RWPE2 (cell line): ENCODE measurements around the gene TRMT61A.

ENCODE experiments used
- ATAC-seq: fragments of 200-7000 bp; cut with Tn5 transposase; 3 replicates; pipeline ENCODE4 v1.9.1; 2021; ENCODE audit warnings: low read depth
- DNase-seq: peaks from one replicate; pipeline ENCODE4 v3.0.0-alpha.2; 2020; ENCODE audit warnings: low spot score
- H3K27ac ChIP-seq: fragments of 450-650 bp; 2 replicates; pipeline ENCODE4 v1.5.1; 2017; ENCODE audit warnings: mild to moderate bottlenecking; ENCODE audit not compliant: poor library complexity, severe bottlenecking
- H3K27me3 ChIP-seq: fragments of 250-450 bp; sonication (Bioruptor Pico); 2 replicates; pipeline ENCODE4 v1.5.1; 2021; ENCODE audit warnings: mild to moderate bottlenecking, moderate library complexity; ENCODE audit not compliant: insufficient read depth, poor library complexity, severe bottlenecking
- H3K36me3 ChIP-seq: fragments of 250-450 bp; sonication (Bioruptor Pico); 2 replicates; pipeline ENCODE4 v1.5.1; 2020; ENCODE audit warnings: low read depth, mild to moderate bottlenecking, moderate library complexity
- H3K4me1 ChIP-seq: fragments of 250-450 bp; sonication (Bioruptor Pico); 2 replicates; pipeline ENCODE4 v1.5.1; 2021; ENCODE audit warnings: mild to moderate bottlenecking, moderate library complexity; ENCODE audit not compliant: insufficient read depth, poor library complexity, severe bottlenecking
- H3K4me3 ChIP-seq: fragments of 250-450 bp; sonication (Bioruptor Pico); 2 replicates; pipeline ENCODE4 v1.5.1; 2021; ENCODE audit warnings: mild to moderate bottlenecking, moderate library complexity; ENCODE audit not compliant: severe bottlenecking
- H3K9me3 ChIP-seq: fragments of 250-450 bp; sonication (Bioruptor Pico); 2 replicates; pipeline ENCODE4 v1.5.1; 2021; ENCODE audit warnings: mild to moderate bottlenecking, moderate library complexity; ENCODE audit not compliant: severe bottlenecking
- TF ChIP-seq, protein P1 (sequence below): fragments of 450-650 bp; IDR thresholded peaks from one replicate; pipeline ENCODE4 v1.5.1; 2017; ENCODE audit warnings: mild to moderate bottlenecking, moderate library complexity; ENCODE audit not compliant: poor library complexity, severe bottlenecking

Gene TRMT61A

DNA sequence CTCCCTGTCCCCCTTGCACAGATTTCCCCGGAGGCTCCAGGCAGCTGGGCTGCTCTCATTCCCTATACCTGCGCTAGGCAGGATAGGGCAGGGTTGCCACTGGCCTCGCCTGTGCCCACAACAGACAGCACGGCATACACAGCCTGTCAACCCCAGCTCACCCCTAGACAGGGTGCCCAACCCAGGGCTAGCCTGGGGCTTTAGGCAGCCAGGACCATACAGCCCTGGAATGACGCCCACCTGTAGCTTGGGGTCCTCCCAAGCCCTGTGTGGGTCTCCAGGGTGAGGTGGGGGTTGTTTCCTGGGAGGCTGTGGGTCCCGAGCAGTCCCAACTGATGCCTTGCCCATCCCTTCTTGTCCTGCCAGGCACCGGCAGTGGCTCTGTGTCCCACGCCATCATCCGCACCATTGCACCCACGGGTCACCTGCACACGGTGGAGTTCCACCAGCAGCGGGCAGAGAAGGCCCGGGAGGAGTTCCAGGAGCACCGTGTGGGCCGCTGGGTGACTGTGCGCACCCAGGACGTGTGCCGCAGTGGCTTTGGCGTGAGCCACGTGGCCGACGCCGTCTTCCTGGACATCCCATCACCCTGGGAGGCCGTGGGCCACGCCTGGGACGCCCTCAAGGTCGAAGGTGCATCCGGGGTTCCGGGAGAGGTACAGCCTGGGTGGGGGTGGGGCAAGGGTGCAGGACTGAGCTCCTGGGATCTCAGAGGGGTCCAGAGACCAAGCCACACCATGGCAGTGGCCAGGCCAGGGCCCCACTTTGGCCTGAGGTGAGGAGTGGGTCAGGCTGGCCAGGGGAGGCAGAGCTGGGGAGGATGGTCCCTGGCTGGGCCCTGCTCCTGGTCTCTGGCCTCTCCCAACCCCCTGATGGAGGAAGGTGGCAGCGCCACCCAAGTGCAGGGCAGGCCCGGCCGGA, 3.5 kb downstream of the TRMT61A start:
- H3K4me3 ChIP-seq = no peak overlapping the region
- H3K27ac ChIP-seq = no peak overlapping the region
- ATAC-seq = no peak
- no peaks in the 10 kb centered on the region for H3K27me3 ChIP-seq
- TF ChIP-seq, protein P1, sequence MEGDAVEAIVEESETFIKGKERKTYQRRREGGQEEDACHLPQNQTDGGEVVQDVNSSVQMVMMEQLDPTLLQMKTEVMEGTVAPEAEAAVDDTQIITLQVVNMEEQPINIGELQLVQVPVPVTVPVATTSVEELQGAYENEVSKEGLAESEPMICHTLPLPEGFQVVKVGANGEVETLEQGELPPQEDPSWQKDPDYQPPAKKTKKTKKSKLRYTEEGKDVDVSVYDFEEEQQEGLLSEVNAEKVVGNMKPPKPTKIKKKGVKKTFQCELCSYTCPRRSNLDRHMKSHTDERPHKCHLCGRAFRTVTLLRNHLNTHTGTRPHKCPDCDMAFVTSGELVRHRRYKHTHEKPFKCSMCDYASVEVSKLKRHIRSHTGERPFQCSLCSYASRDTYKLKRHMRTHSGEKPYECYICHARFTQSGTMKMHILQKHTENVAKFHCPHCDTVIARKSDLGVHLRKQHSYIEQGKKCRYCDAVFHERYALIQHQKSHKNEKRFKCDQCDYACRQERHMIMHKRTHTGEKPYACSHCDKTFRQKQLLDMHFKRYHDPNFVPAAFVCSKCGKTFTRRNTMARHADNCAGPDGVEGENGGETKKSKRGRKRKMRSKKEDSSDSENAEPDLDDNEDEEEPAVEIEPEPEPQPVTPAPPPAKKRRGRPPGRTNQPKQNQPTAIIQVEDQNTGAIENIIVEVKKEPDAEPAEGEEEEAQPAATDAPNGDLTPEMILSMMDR = no peak
- H3K9me3 ChIP-seq = no peaks in the 10 kb centered on the region
- H3K4me1 ChIP-seq = peaks cover 6% of the 10 kb centered on the region
- peaks cover 12% of the 10 kb centered on the region for H3K36me3 ChIP-seq
- no peak for DNase-seq

DNA sequence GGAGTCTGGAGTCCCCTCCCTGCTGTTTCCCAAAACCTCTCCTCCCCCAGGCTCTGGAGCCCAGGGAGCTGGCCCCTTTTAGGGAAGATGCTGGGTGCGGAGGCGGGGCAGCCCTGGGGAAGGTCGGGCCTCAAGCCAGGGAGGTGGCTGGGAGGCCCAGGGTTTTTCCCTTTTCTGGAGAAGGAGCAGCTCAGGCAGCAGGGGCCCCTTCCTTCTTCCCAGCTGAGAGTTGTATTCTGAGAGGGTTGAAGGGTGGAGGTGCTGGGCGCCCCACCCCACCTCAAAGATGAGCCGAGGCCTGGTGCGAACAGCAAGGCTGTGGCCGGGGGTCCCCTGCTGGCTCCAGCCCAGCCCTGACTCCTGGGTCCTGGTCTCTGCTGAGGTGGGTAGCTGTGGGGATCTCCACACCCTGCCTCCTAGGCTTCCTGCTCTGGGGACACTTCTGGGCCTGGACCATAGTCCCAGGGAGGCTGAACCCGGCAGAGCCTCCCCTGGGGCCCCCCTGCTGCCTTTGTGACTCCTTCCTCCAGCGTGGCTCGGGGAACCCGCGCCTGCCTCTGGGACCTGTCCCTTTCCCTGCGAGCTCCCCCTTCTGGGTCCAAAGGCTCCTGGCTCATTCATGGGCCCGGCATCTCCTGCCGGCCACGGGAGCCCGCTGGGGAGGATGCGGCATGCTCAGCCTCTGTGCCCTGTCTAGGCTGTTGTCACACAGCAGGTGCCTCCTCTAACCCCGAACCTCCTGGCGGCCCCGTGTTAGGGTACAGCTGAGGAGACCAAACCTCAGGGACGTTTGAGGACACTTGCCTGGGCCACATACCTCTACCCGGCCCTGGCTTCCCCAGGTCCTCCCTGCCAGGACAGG, 4.4 kb downstream of the TRMT61A start:
- DNase-seq (no peak), ATAC-seq (no peak)
- Histone ChIP-seq H3K27ac (no peak overlapping the region), H3K36me3 (peaks cover 12% of the 10 kb centered on the region), H3K4me1 (peaks cover 6% of the 10 kb centered on the region), H3K4me3 (no peak overlapping the region), H3K9me3 (no peaks in the 10 kb centered on the region), H3K27me3 (no peaks in the 10 kb centered on the region)
- TF ChIP-seq, protein P1 = no peak

DNA sequence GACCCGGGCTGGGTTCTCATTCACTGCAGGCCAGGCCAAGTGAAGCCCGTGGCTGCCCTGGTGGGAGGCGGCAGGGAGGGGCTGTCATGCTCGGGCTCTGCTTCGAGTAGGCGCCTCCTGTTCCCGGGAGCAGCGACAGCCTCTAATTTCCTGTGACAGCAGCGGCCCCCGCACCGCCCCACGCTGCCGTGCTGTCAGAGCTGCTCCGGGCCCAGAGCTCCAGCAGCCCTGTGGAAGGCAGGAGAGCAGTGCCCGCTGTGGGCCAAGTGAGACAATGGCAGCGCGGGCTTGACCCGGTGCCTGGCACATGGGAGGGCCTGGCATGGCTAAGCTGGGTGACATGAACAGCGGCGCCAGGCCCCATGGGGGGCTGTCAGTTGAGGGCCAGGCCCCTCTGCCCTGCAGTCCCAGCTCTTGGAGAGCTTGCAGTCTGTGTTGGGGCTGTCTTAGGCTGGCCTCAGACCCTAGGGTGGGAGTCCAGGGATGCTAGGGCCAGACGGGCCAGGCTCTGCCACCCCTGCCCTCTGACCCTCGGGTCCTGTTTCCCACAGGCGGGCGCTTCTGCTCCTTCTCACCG, 5.1 kb downstream of the TRMT61A start:
- H3K36me3 ChIP-seq = peaks cover 12% of the 10 kb centered on the region

DNA sequence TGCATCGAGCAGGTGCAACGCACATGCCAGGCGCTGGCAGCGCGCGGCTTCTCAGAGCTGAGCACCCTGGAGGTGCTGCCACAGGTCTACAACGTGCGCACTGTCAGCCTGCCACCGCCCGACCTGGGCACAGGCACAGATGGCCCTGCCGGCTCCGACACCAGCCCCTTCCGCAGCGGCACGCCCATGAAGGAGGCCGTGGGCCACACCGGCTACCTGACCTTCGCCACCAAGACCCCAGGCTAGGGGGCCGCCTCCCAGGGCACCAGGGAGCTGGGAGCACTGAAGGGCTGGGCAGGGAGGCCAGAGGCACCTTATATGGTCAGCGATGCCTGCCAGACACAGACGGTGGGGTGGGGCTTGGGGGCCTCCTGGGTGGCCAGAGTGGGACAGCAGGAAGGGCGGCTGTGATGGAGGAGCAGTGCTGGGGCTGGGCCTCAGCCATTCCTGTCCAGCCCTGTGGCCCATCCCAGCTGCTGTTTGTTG, 5.6 kb downstream of the TRMT61A start:
- H3K9me3 ChIP-seq = no peaks in the 10 kb centered on the region
- no peak for ATAC-seq
- H3K36me3 ChIP-seq = peaks cover 12% of the 10 kb centered on the region
- DNase-seq = no peak
- H3K27ac ChIP-seq = no peak overlapping the region
- H3K4me1 ChIP-seq = peaks cover 9% of the 10 kb centered on the region
- TF ChIP-seq, protein P1 = no peak
- no peak overlapping the region for H3K4me3 ChIP-seq
- no peaks in the 10 kb centered on the region for H3K27me3 ChIP-seq

More for the DNA sequence above, 5.1 kb downstream of the TRMT61A start:
- peaks cover 6% of the 10 kb centered on the region for H3K4me1 ChIP-seq
- TF ChIP-seq, protein P1 = no peak
- H3K4me3 ChIP-seq = no peak overlapping the region
- no peak for ATAC-seq
- H3K27ac ChIP-seq = no peak overlapping the region
- H3K9me3 ChIP-seq = no peaks in the 10 kb centered on the region
- no peaks in the 10 kb centered on the region for H3K27me3 ChIP-seq
- no peak for DNase-seq
